Urothelium cell line (cell line): Measurements from ENCODE around the gene CDS2.
A peak's percentile ranks its signal among the peaks of the same experiment; 100 is the strongest.

ENCODE experiments used
- DNase-seq: peaks from one replicate; pipeline ENCODE4 v3.0.0; 2011; ENCODE audit warnings: low spot score, mixed read lengths
- FAIRE-seq: peaks from 2 replicates; lab custom pipeline; 2011; peaks lifted over from hg19 to GRCh38; lab: Jason Lieb, UNC

Gene CDS2

GRCh38 chr20:5118220-5119142, 8.3 kb upstream of the CDS2 start:
- no peak for FAIRE-seq

GRCh38 chr20:5119143-5119434, 7.7 kb upstream of the CDS2 start:
- FAIRE-seq (no peak), DNase-seq (no peak)

More at GRCh38 chr20:5118220-5119142, 8.3 kb upstream of the CDS2 start:
- DNase-seq: no peak

- DNase-seq (peak; percentile 98), FAIRE-seq (peak; percentile 98)
Measured at GRCh38 chr20:5119435-5120184, 7.2 kb upstream of the CDS2 start, which contains the start of gene PCNA. PCNA (minus strand) TSS chr20:5119958; CDS start chr20:5119798, 160 bp downstream.

- no peak for FAIRE-seq
Measured at GRCh38 chr20:5120185-5120476, 6.7 kb upstream of the CDS2 start.

GRCh38 chr20:5122873-5123260, 3.9 kb upstream of the CDS2 start:
- no peak for FAIRE-seq
- no peak for DNase-seq

More at GRCh38 chr20:5120185-5120476, 6.7 kb upstream of the CDS2 start:
- no peak for DNase-seq

- no peak for FAIRE-seq
Measured at GRCh38 chr20:5127204-5127858, 523 bp downstream of the CDS2 start.

GRCh38 chr20:5127859-5128424, 1.1 kb downstream of the CDS2 start:
- FAIRE-seq: no peak
- no peak for DNase-seq

More at GRCh38 chr20:5127204-5127858, 523 bp downstream of the CDS2 start:
- peak; percentile 30 for DNase-seq

GRCh38 chr20:5128886-5129285, 2.1 kb downstream of the CDS2 start:
- DNase-seq: no peak
- no peak for FAIRE-seq

- no peak for DNase-seq
- FAIRE-seq: no peak
Measured at GRCh38 chr20:5131502-5131901, 4.7 kb downstream of the CDS2 start.

- no peak for FAIRE-seq
- no peak for DNase-seq
Measured at GRCh38 chr20:5133998-5134397, 7.2 kb downstream of the CDS2 start.

GRCh38 chr20:5135363-5136012, 8.7 kb downstream of the CDS2 start:
- FAIRE-seq (no peak), DNase-seq (no peak)

- DNase-seq (no peak), FAIRE-seq (no peak)
Measured at GRCh38 chr20:5136096-5136495, 9.3 kb downstream of the CDS2 start.

GRCh38 chr20:5140195-5140594, 13.4 kb downstream of the CDS2 start:
- FAIRE-seq (no peak), DNase-seq (no peak)

- FAIRE-seq: no peak
- DNase-seq: no peak
Measured at GRCh38 chr20:5141615-5142014, 14.8 kb downstream of the CDS2 start.

GRCh38 chr20:5143851-5144250, 17.0 kb downstream of the CDS2 start:
- DNase-seq (no peak), FAIRE-seq (no peak)

GRCh38 chr20:5145365-5146098, 18.7 kb downstream of the CDS2 start:
- FAIRE-seq: no peak
- DNase-seq: no peak

GRCh38 chr20:5146099-5146668, 19.4 kb downstream of the CDS2 start:
- no peak for FAIRE-seq
- no peak for DNase-seq

GRCh38 chr20:5146871-5147592, 20.2 kb downstream of the CDS2 start:
- DNase-seq (no peak), FAIRE-seq (no peak)

GRCh38 chr20:5148581-5148980, 21.8 kb downstream of the CDS2 start:
- DNase-seq (no peak), FAIRE-seq (no peak)
